Measurements from ENCODE around the gene PPP2R5C.
"Not testable (repeated sequence)": the region's sequence is repeated elsewhere in the genome, so short reads cannot be mapped to it uniquely, and the experiment has no call there.

The PPP2R5C gene

GRCh38 chr14:101727611-101728366 is 33.7 kb upstream of the PPP2R5C start:
- DNase-seq, result no peak

- DNase-seq, result no peak
Observed at GRCh38 chr14:101728367-101728742, 33.2 kb upstream of the PPP2R5C start.

- no peak for DNase-seq
Observed at GRCh38 chr14:101729382-101729781, 32.1 kb upstream of the PPP2R5C start.

- DNase-seq, result not testable (repeated sequence)
Observed at GRCh38 chr14:101730157-101730556, 31.4 kb upstream of the PPP2R5C start.

GRCh38 chr14:101730626-101731186 is 30.8 kb upstream of the PPP2R5C start:
- no peak for DNase-seq

- peak; percentile 66 for DNase-seq
Observed at GRCh38 chr14:101731187-101732080, 30.1 kb upstream of the PPP2R5C start.

GRCh38 chr14:101732118-101732517 is 29.4 kb upstream of the PPP2R5C start:
- no peak for DNase-seq

GRCh38 chr14:101733211-101733610 is 28.3 kb upstream of the PPP2R5C start:
- no peak for DNase-seq

- DNase-seq, result no peak
Observed at GRCh38 chr14:101734246-101734847, 27.2 kb upstream of the PPP2R5C start.

- no peak for DNase-seq
Observed at GRCh38 chr14:101735453-101735852, 26.1 kb upstream of the PPP2R5C start.

GRCh38 chr14:101736071-101736470 is 25.4 kb upstream of the PPP2R5C start:
- no peak for DNase-seq

- DNase-seq, result no peak
Observed at GRCh38 chr14:101736585-101736984, 24.9 kb upstream of the PPP2R5C start.

GRCh38 chr14:101737414-101738339 is 23.8 kb upstream of the PPP2R5C start:
- no peak for DNase-seq

GRCh38 chr14:101738703-101739320 is 22.7 kb upstream of the PPP2R5C start:
- no peak for DNase-seq

GRCh38 chr14:101739446-101740141 is 21.9 kb upstream of the PPP2R5C start:
- no peak for DNase-seq

- DNase-seq, result no peak
Observed at GRCh38 chr14:101740981-101741380, 20.5 kb upstream of the PPP2R5C start.

- DNase-seq, result no peak
Observed at GRCh38 chr14:101743701-101744100, 17.8 kb upstream of the PPP2R5C start.

GRCh38 chr14:101744382-101744781 is 17.1 kb upstream of the PPP2R5C start:
- not testable (repeated sequence) for DNase-seq

- not testable (repeated sequence) for DNase-seq
Observed at GRCh38 chr14:101749756-101750155, 11.8 kb upstream of the PPP2R5C start.

- DNase-seq, result no peak
Observed at GRCh38 chr14:101754893-101755292, 6.6 kb upstream of the PPP2R5C start.
